Inflammatory macrophage treated with lipopolysaccharide for 1 hour (primary cell): Measurements from ENCODE around the gene TEKTIP1.

Experiments used
- DNase-seq, 2 donors: peaks; one replicate each; pipeline ENCODE4 v3.0.0-alpha.2; 2020 to 2022

Gene TEKTIP1

GRCh38 chr19:3586707-3587346 is 47.9 kb downstream of the TEKTIP1 start:
- DNase-seq: no peak

- no peak for DNase-seq
These were observed 50.5 kb downstream of the TEKTIP1 start for GRCh38 chr19:3589439-3589838.

GRCh38 chr19:3589949-3590348 is 51.0 kb downstream of the TEKTIP1 start:
- no peak for DNase-seq

- no peak for DNase-seq
These were observed 52.2 kb downstream of the TEKTIP1 start for GRCh38 chr19:3590991-3591659.

- DNase-seq: no peak
These were observed 53.1 kb downstream of the TEKTIP1 start for GRCh38 chr19:3591876-3592613.

GRCh38 chr19:3593156-3593555 is 54.2 kb downstream of the TEKTIP1 start:
- no peak for DNase-seq
